HepG2 (cell line): ENCODE measurements around the gene ZSWIM8. TPM values are rescaled to one million over a fixed set of nuclear protein-coding genes. Genes with fewer than 3 reads are reported as not detected.
"Not testable (repeated sequence)": the region's sequence is repeated elsewhere in the genome, so short reads cannot be mapped to it uniquely, and the experiment has no call there.

Experiments used
- ATAC-seq: fragments of 200-7000 bp; cut with Tn5 transposase; 3 replicates; pipeline ENCODE4 v1.9.1; 2020; ENCODE audit warnings: mild to moderate bottlenecking, moderate library complexity
- BruUV-seq: library from RNA; stranded (reverse); fragments of 400-500 nt; replicated peaks from 2 replicates; lab custom pipeline; 2021; lab: Mats Ljungman, UMichigan
- CTCF ChIA-PET: fragments of 300-600 bp; formaldehyde crosslinking; extraction: SDS; loops from one replicate; lab custom pipeline; 2021; ENCODE audit warnings: low total read pairs, inconsistent platforms, low intra/inter-chr PET ratio; lab: Yijun Ruan, JAX
- POLR2A ChIA-PET: fragments of 350-600 bp; sonication (Branson Sonifier 250); formaldehyde crosslinking; loops from one replicate; lab custom pipeline; 2020; ENCODE audit warnings: antibody characterized with exemption, inconsistent platforms; lab: Yijun Ruan, JAX
- DNase-seq: peaks from one replicate; pipeline ENCODE4 v3.0.0-alpha.2; 2015; ENCODE audit warnings: low spot score
- FAIRE-seq: peaks from 3 replicates; lab custom pipeline; 2011; peaks lifted over from hg19 to GRCh38; lab: Jason Lieb, UNC
- H2AFZ ChIP-seq: one replicate; pipeline ENCODE4 v1.6.1; 2011; ENCODE audit warnings: low read length, inconsistent platforms
- H3K27ac ChIP-seq: fragments of 300-600 bp; 3 replicates; pipeline ENCODE4 v1.8.0; 2011; ENCODE audit warnings: mixed run types, mild to moderate bottlenecking, mixed read lengths, low read length, inconsistent platforms; ENCODE audit not compliant: insufficient read depth; ENCODE audit errors: extremely low read length
- H3K27me3 ChIP-seq, 2 experiments: fragments of 200-600 bp in 1 of 2; 2 replicates in 1 of 2; 3 replicates in 1 of 2; pipeline versions ENCODE4 v1.6.0 to v1.8.0; 2011; ENCODE audit warnings: low read length in 2 of 2, mild to moderate bottlenecking in 2 of 2, moderate library complexity in 2 of 2, inconsistent platforms in 1 of 2; ENCODE audit not compliant: insufficient read depth in 2 of 2, control insufficient read depth in 1 of 2
- H3K36me3 ChIP-seq, 2 experiments: fragments of 200-600 bp in 1 of 2; replicated peaks in 1 of 2; 2 replicates in 1 of 2; 3 replicates in 1 of 2; pipeline versions ENCODE4 v1.5.1 to v1.8.0; 2011; ENCODE audit warnings: low read length in 2 of 2, inconsistent platforms in 1 of 2; ENCODE audit not compliant: insufficient read depth in 2 of 2, control insufficient read depth in 1 of 2
- H3K4me1 ChIP-seq: 2 replicates; pipeline ENCODE4 v1.5.1; 2012; ENCODE audit warnings: low read length, inconsistent platforms; ENCODE audit not compliant: insufficient read depth
- H3K4me2 ChIP-seq: 2 replicates; pipeline ENCODE4 v1.6.0; 2011; ENCODE audit warnings: low read depth, low read length, inconsistent platforms
- H3K4me3 ChIP-seq, 3 experiments: fragments of 200-600 bp in 1 of 3; sonication (generic), shearing (Covaris generic) in 1 of 3; replicated peaks in 1 of 3; 2 replicates each; pipeline ENCODE4 v1.5.1; 2011 to 2016; ENCODE audit warnings: low read length in 3 of 3, inconsistent platforms in 2 of 3, low read depth in 2 of 3, mild to moderate bottlenecking in 2 of 3, control low read depth in 1 of 3, mixed read lengths in 1 of 3; ENCODE audit not compliant: insufficient read depth in 1 of 3
- H3K79me2 ChIP-seq: one replicate; pipeline ENCODE4 v1.6.1; 2011; ENCODE audit warnings: low read length, inconsistent platforms; ENCODE audit not compliant: insufficient read depth
- H3K9ac ChIP-seq: 2 replicates; pipeline ENCODE4 v1.6.0; 2011; ENCODE audit warnings: mild to moderate bottlenecking, low read depth, low read length, inconsistent platforms; ENCODE audit not compliant: insufficient read depth
- H3K9me3 ChIP-seq: 2 replicates; pipeline ENCODE4 v1.5.1; 2012; ENCODE audit warnings: mild to moderate bottlenecking, low read length
- H4K20me1 ChIP-seq: 2 replicates; pipeline ENCODE4 v1.6.0; 2011; ENCODE audit warnings: inconsistent platforms, mild to moderate bottlenecking, low read length, moderate library complexity; ENCODE audit not compliant: insufficient read depth
- CCDC6 ChIP-seq: sonication (generic); formaldehyde crosslinking; IDR thresholded peaks from 2 replicates; pipeline ENCODE4 v1.8.1; 2022; ENCODE audit warnings: mild to moderate bottlenecking, missing genetic modification reagents, moderate library complexity
- KLF6 ChIP-seq: IDR thresholded peaks from 2 replicates; pipeline ENCODE4 v1.8.0; 2016; ENCODE audit warnings: missing biosample characterization, missing genetic modification reagents
- MEF2D ChIP-seq: sonication (generic); formaldehyde crosslinking; IDR thresholded peaks from 2 replicates; pipeline ENCODE4 v1.5.1; 2020; ENCODE audit warnings: mild to moderate bottlenecking, missing genetic modification reagents
- SNAPC4 ChIP-seq: sonication (generic); formaldehyde crosslinking; IDR thresholded peaks from 2 replicates; pipeline ENCODE4 v1.4.0; 2020; ENCODE audit warnings: mild to moderate bottlenecking, missing genetic modification reagents
- ZNF737 ChIP-seq: sonication (generic); formaldehyde crosslinking; IDR thresholded peaks from 2 replicates; pipeline ENCODE4 v1.5.0; 2020; ENCODE audit warnings: missing genetic modification reagents, mild to moderate bottlenecking, borderline replicate concordance
- WGBS: methylation state at CpG from one replicate; pipeline ENCODE4 v1.1.6; 2017; ENCODE audit warnings: low lambda C conversion rate; 5-methylcytosine and 5-hydroxymethylcytosine counted together
- in situ Hi-C: cut with HindIII; loops from 2 replicates; pipeline ENCODE4 v1.10.0; 2017; ENCODE audit warnings: low pct_unique_long_range_greater_than_20kb; ENCODE audit not compliant: extremely low pct_ligation_motif_present
- intact Hi-C: fragments of 100-400 bp; cut with micrococcal nuclease; formaldehyde crosslinking; loops from one replicate; pipeline ENCODE4 v1.10.0; 2022; ENCODE audit not compliant: unreplicated experiment
- polyA plus RNA-seq, 8 experiments: library from polyadenylated mRNA; depleted of rRNA in 3 of 8; stranded (reverse) in 7 of 8; unstranded in 1 of 8; fragments of >200 nt; fragmentation: Illumina TruSeq in 4 of 8; extraction: Trizol in 4 of 8; gene quantifications; 2 replicates each; pipeline versions ENCODE4 v1.2.1 to v1.2.3, GENCODE V29; 2011 to 2016; ENCODE audit warnings: low read depth in 4 of 8, missing spikeins in 1 of 8, mixed read lengths in 1 of 8; ENCODE audit not compliant: insufficient read depth in 1 of 8
- total RNA-seq, 5 experiments: library from RNA; depleted of rRNA; stranded (reverse); fragments of >200 nt; fragmentation: Illumina TruSeq; extraction: Trizol; gene quantifications; 2 replicates each; pipeline ENCODE4 v1.2.3, GENCODE V29; 2016; ENCODE audit warnings: low read depth in 1 of 5
- TF ChIP-seq, protein P1 (sequence below): sonication (generic); formaldehyde crosslinking; IDR thresholded peaks from 2 replicates; pipeline ENCODE4 v1.4.0; 2020; ENCODE audit warnings: missing genetic modification reagents, borderline replicate concordance

ZSWIM8 gene
- total and polyA plus RNA-seq, 2 of the 13 experiments (the other 11 are each of a cell fraction or from before 2014, with no cell fraction given) = 39.9 to 98.2 TPM

GRCh38 chr10:73787031-73787800 lies 1.8 kb downstream of the ZSWIM8 start:
- H3K27ac ChIP-seq, H3K27me3 ChIP-seq, FAIRE-seq, H3K9me3 ChIP-seq, intact Hi-C loops, DNase-seq, BruUV-seq, H2AFZ ChIP-seq, CTCF ChIA-PET, H4K20me1 ChIP-seq: not testable (repeated sequence)
- peak overlapping the region; percentile 34 to 95 (median 75); a peak in 5 of 6 replicates for H3K4me3 ChIP-seq
- peaks cover 19 to 31% of the 10 kb centered on the region in 2 experiments for H3K36me3 ChIP-seq
- H3K79me2 ChIP-seq = peaks cover 43% of the 10 kb centered on the region
- peak overlapping the region; percentile 47; the same call in 1 of the 2 replicates for H3K9ac ChIP-seq
- POLR2A ChIA-PET = interaction anchor here (0.6 to 3.7 kb wide), 8 partner anchors 10 to 53 kb away, joined by 3 to 16 read pairs (median 4); a partner anchor contains a TSS
- H3K4me2 ChIP-seq = peak overlapping the region; percentile 63
- 0 out of 2 replicates have a peak, but pooled peaks have one; percentile 2 for TF ChIP-seq MEF2D (CRISPR knock-in tag)
- TF ChIP-seq, all 625 proteins: peak for 1; not testable (repeated sequence) for 624
- ATAC-seq, in situ Hi-C loops: not testable (repeated sequence)
- 82% methylated on average over 21 of the region's 21 CpGs for WGBS
- peaks cover 45% of the 10 kb centered on the region for H3K4me1 ChIP-seq

DNA sequence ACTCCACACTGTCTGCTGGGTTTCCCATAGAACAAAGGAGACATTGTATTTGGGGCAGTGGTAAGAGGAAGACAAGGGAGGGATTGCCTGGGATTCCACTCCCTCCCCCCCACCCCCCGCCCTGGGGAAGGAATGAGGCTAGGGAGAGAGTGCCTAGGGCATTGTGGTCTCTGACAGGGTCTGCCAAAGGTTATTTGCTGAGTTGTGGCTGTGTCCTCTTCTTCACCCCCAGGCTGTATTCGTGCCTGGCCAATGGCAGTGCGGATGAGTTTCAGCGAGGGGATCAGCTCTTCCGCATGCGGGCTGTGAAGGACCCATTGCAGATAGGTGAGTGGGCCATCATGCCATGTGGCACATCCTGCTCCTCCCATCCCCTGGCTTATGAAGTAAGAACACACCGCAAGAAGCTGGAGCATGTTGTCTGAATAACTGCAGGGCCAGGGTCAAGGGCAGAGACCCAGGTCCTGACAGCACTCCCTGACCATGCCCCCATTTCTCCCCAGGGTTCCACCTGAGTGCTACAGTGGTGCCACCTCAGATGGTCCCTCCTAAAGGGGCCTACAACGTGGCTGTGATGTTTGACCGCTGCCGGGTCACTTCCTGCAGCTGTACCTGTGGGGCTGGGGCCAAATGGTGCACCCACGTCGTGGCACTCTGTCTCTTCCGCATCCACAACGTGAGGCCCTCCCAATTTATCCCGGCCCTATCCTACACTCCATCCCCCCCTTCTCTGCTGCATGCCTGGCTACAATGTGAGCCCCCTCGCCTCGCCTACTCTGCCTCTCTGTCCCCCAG lies 3.7 kb downstream of the ZSWIM8 start:
- Histone ChIP-seq H3K9me3 (no peaks in the 10 kb centered on the region), H3K79me2 (peaks cover 26% of the 10 kb centered on the region), H3K4me3 (no peak overlapping the region), H3K27me3 (no peaks in the 10 kb centered on the region; a peak in 1 of 5 replicates), H2AFZ (no peak overlapping the region), H3K9ac (no peak overlapping the region), H4K20me1 (0 out of 2 replicates have a peak, but pooled peaks cover 2% of the 10 kb centered on the region), H3K27ac (no peak overlapping the region), H3K4me2 (no peak overlapping the region), H3K4me1 (peaks cover 34% of the 10 kb centered on the region), H3K36me3 (peaks cover 29 to 49% of the 10 kb centered on the region in 2 experiments)
- 98% methylated on average over 9 of the region's 17 CpGs for WGBS
- in situ Hi-C loops (no loop called here), intact Hi-C loops (no loop called here)
- FAIRE-seq = no peak
- ChIA-PET CTCF (no interaction called here), POLR2A (no interaction called here)
- no peak for ATAC-seq
- no peak for DNase-seq
- no TSS peak for BruUV-seq
- no peak for TF ChIP-seq KLF6
- TF ChIP-seq, protein P1, sequence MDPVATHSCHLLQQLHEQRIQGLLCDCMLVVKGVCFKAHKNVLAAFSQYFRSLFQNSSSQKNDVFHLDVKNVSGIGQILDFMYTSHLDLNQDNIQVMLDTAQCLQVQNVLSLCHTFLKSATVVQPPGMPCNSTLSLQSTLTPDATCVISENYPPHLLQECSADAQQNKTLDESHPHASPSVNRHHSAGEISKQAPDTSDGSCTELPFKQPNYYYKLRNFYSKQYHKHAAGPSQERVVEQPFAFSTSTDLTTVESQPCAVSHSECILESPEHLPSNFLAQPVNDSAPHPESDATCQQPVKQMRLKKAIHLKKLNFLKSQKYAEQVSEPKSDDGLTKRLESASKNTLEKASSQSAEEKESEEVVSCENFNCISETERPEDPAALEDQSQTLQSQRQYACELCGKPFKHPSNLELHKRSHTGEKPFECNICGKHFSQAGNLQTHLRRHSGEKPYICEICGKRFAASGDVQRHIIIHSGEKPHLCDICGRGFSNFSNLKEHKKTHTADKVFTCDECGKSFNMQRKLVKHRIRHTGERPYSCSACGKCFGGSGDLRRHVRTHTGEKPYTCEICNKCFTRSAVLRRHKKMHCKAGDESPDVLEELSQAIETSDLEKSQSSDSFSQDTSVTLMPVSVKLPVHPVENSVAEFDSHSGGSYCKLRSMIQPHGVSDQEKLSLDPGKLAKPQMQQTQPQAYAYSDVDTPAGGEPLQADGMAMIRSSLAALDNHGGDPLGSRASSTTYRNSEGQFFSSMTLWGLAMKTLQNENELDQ = no peak
- TF ChIP-seq CCDC6 (CRISPR knock-in tag) = no peak
- no peak for TF ChIP-seq SNAPC4 (CRISPR knock-in tag)
- TF ChIP-seq ZNF737 (CRISPR knock-in tag) = no peak
